GM21825 (cell line): ENCODE measurements around the gene ADSS1.
"Not testable (repeated sequence)": the region's sequence is repeated elsewhere in the genome, so short reads cannot be mapped to it uniquely, and the experiment has no call there.

Experiments used
- ATAC-seq: cut with Tn5 transposase; IDR thresholded peaks from one replicate; pipeline ENCODE4 v1.9.1; 2021; ENCODE audit warnings: mild to moderate bottlenecking, moderate library complexity; ENCODE audit not compliant: unreplicated experiment

Gene ADSS1

GRCh38 chr14:104746071-104746545 lies 22.1 kb downstream of the ADSS1 start:
- no peak for ATAC-seq

GRCh38 chr14:104746934-104747481 lies 23.0 kb downstream of the ADSS1 start:
- ATAC-seq: no peak

GRCh38 chr14:104747876-104748275 lies 23.8 kb downstream of the ADSS1 start:
- ATAC-seq: no peak

- ATAC-seq: no peak
These were observed 25.2 kb downstream of the ADSS1 start for GRCh38 chr14:104749111-104749649.

- no peak for ATAC-seq
These were observed 26.2 kb downstream of the ADSS1 start for GRCh38 chr14:104750056-104750752.

GRCh38 chr14:104750753-104751057 lies 26.7 kb downstream of the ADSS1 start:
- not testable (repeated sequence) for ATAC-seq

GRCh38 chr14:104751539-104752422 lies 27.8 kb downstream of the ADSS1 start:
- no peak for ATAC-seq

- no peak for ATAC-seq
These were observed 28.4 kb downstream of the ADSS1 start for GRCh38 chr14:104752423-104752734.

GRCh38 chr14:104752735-104753527 lies 28.9 kb downstream of the ADSS1 start, which contains the start of gene SIVA1:
Gene SIVA1 (plus strand): TSS chr14:104753147. CDS start chr14:104753202, 55 bp downstream.
- peak; percentile 80 for ATAC-seq

- no peak for ATAC-seq
These were observed 29.6 kb downstream of the ADSS1 start for GRCh38 chr14:104753528-104754212.

GRCh38 chr14:104754213-104754851 lies 30.3 kb downstream of the ADSS1 start:
- ATAC-seq: no peak

GRCh38 chr14:104755621-104756020 lies 31.6 kb downstream of the ADSS1 start:
- ATAC-seq: no peak

- ATAC-seq: no peak
These were observed 32.6 kb downstream of the ADSS1 start for GRCh38 chr14:104756477-104757237.

GRCh38 chr14:104757238-104757585 lies 33.2 kb downstream of the ADSS1 start:
- no peak for ATAC-seq

GRCh38 chr14:104757681-104758392 lies 33.8 kb downstream of the ADSS1 start:
- ATAC-seq: no peak

GRCh38 chr14:104758981-104759969 lies 35.2 kb downstream of the ADSS1 start:
- no peak for ATAC-seq

- no peak for ATAC-seq
These were observed 41.5 kb downstream of the ADSS1 start for GRCh38 chr14:104765517-104765916.
